Activated CD8-positive, alpha-beta T cell treated with anti-CD3 and anti-CD28 coated beads for 36 hours (primary cell): Measurements from ENCODE around the gene HMG20A. TPM values are rescaled to one million over a fixed set of nuclear protein-coding genes. Genes with fewer than 3 reads are reported as not detected.

Source experiments
- ATAC-seq: fragments of 200-7000 bp; cut with Tn5 transposase; one replicate; pipeline ENCODE4 v1.10.0; 2021; ENCODE audit warnings: mild to moderate bottlenecking, moderate library complexity
- CTCF ChIA-PET: fragments of 350-600 bp; sonication (Branson Sonifier 250); formaldehyde crosslinking; loops from one replicate; lab custom pipeline; 2021; ENCODE audit warnings: antibody characterized with exemption; lab: Charles Lee
- POLR2A ChIA-PET: fragments of 350-600 bp; sonication (Branson Sonifier 250); formaldehyde crosslinking; loops from one replicate; lab custom pipeline; 2021; ENCODE audit warnings: antibody characterized with exemption; lab: Charles Lee
- DNase-seq: peaks from one replicate; pipeline ENCODE4 v3.0.0-alpha.2; 2020
- H3K27ac Mint-ChIP-seq: one replicate; pipeline ENCODE4 v1.8.0; 2021; ENCODE audit warnings: mild to moderate bottlenecking, mixed read lengths
- H3K27me3 Mint-ChIP-seq: one replicate; pipeline ENCODE4 v1.8.0; 2021; ENCODE audit warnings: mixed read lengths
- H3K36me3 Mint-ChIP-seq: one replicate; pipeline ENCODE4 v1.8.0; 2021; ENCODE audit warnings: low read depth, mixed read lengths
- H3K4me1 Mint-ChIP-seq: one replicate; pipeline ENCODE4 v1.8.0; 2021; ENCODE audit warnings: low read depth, mixed read lengths
- H3K4me3 Mint-ChIP-seq: one replicate; pipeline ENCODE4 v1.8.0; 2021; ENCODE audit warnings: mild to moderate bottlenecking, moderate library complexity, mixed read lengths
- H3K9me3 Mint-ChIP-seq: one replicate; pipeline ENCODE4 v1.8.0; 2021; ENCODE audit warnings: mixed read lengths
- CTCF ChIP-seq: fragments of 200-600 bp; IDR thresholded peaks from one replicate; pipeline ENCODE4 v1.8.0; 2022; ENCODE audit warnings: antibody characterized with exemption, mild to moderate bottlenecking
- intact Hi-C: fragments of 100-400 bp; cut with micrococcal nuclease; formaldehyde crosslinking; loops from one replicate; pipeline ENCODE4 v1.10.0; 2022
- total RNA-seq, 2 experiments: library from RNA; stranded (reverse); gene quantifications; one replicate each; pipeline ENCODE4 v1.2.3, GENCODE V29; 2021

The HMG20A gene
- total RNA-seq, 2 experiments from 2014 or later: 44.4 to 44.9 TPM

- no peak overlapping the region for H3K27ac Mint-ChIP-seq
- DNase-seq: no peak
- POLR2A ChIA-PET: no interaction called here
- TF ChIP-seq CTCF: no peak
- ATAC-seq: no peak
- H3K9me3 Mint-ChIP-seq: no peaks in the 10 kb centered on the region
- CTCF ChIA-PET: interaction anchor here (1.1 kb wide), 1 partner anchor 28 kb away, joined by 7 read pairs; no protein-coding TSS in a partner anchor
- intact Hi-C loops: no loop called here
- no peaks in the 10 kb centered on the region for H3K36me3 Mint-ChIP-seq
- no peaks in the 10 kb centered on the region for H3K4me1 Mint-ChIP-seq
- no peak overlapping the region for H3K4me3 Mint-ChIP-seq
- H3K27me3 Mint-ChIP-seq: no peaks in the 10 kb centered on the region
Measured at GRCh38 chr15:77514641-77515402, 94.1 kb downstream of the HMG20A start.

- Mint-ChIP-seq H3K4me3 (no peak overlapping the region), H3K9me3 (no peaks in the 10 kb centered on the region), H3K4me1 (no peaks in the 10 kb centered on the region), H3K27ac (no peak overlapping the region), H3K27me3 (no peaks in the 10 kb centered on the region), H3K36me3 (no peaks in the 10 kb centered on the region)
- ChIA-PET CTCF (no interaction called here), POLR2A (no interaction called here)
- DNase-seq: no peak
- ATAC-seq: no peak
- TF ChIP-seq CTCF: no peak
- intact Hi-C loops: no loop called here
Measured at GRCh38 chr15:77515613-77516012, 94.9 kb downstream of the HMG20A start.

GRCh38 chr15:77516076-77516475 lies 95.4 kb downstream of the HMG20A start:
- Mint-ChIP-seq H3K4me1 (no peaks in the 10 kb centered on the region), H3K9me3 (no peaks in the 10 kb centered on the region), H3K4me3 (no peak overlapping the region), H3K36me3 (no peaks in the 10 kb centered on the region), H3K27ac (no peak overlapping the region), H3K27me3 (no peaks in the 10 kb centered on the region)
- CTCF ChIA-PET: interaction anchor here (0.8 kb wide), 1 partner anchor 27 kb away, joined by 3 read pairs; no protein-coding TSS in a partner anchor
- ATAC-seq: no peak
- POLR2A ChIA-PET: no interaction called here
- intact Hi-C loops: no loop called here
- no peak for DNase-seq
- TF ChIP-seq CTCF: no peak

GRCh38 chr15:77516786-77517185 lies 96.1 kb downstream of the HMG20A start:
- H3K4me1 Mint-ChIP-seq: no peaks in the 10 kb centered on the region
- POLR2A ChIA-PET: no interaction called here
- no peak overlapping the region for H3K4me3 Mint-ChIP-seq
- no peaks in the 10 kb centered on the region for H3K27me3 Mint-ChIP-seq
- ATAC-seq (no peak), DNase-seq (no peak)
- intact Hi-C loops: no loop called here
- no peak overlapping the region for H3K27ac Mint-ChIP-seq
- H3K9me3 Mint-ChIP-seq: no peaks in the 10 kb centered on the region
- no peak for TF ChIP-seq CTCF
- no peaks in the 10 kb centered on the region for H3K36me3 Mint-ChIP-seq
- CTCF ChIA-PET: interaction anchor here (0.8 kb wide), 1 partner anchor 26 kb away, joined by 3 read pairs; no protein-coding TSS in a partner anchor

- Mint-ChIP-seq H3K27me3 (no peaks in the 10 kb centered on the region), H3K9me3 (no peaks in the 10 kb centered on the region), H3K4me1 (no peaks in the 10 kb centered on the region), H3K4me3 (no peak overlapping the region), H3K27ac (no peak overlapping the region), H3K36me3 (no peaks in the 10 kb centered on the region)
- CTCF ChIA-PET: interaction anchor here (1.5 kb wide), 1 partner anchor 26 kb away, joined by 4 read pairs; no protein-coding TSS in a partner anchor
- DNase-seq: no peak
- intact Hi-C loops: no loop called here
- ATAC-seq: no peak
- TF ChIP-seq CTCF: no peak
- POLR2A ChIA-PET: no interaction called here
Measured at GRCh38 chr15:77517579-77517978, 96.9 kb downstream of the HMG20A start.
